ENCODE measurements around the gene HYAL2.

The HYAL2 gene

GRCh38 chr3:50350527-50351322 is 28.2 kb upstream of the HYAL2 start, which contains the start of the genes CYB561D2 and NPRL2:
CYB561D2 (plus strand) TSS chr3:50350862; CDS start chr3:50351434, 572 bp downstream.
NPRL2 (minus strand) TSS chr3:50350775; CDS start chr3:50350652, 123 bp downstream.
- DNase-seq (ENCODE audit: low read depth in 2 of 3, low spot score in 1 of 3): peak; percentile 97 to 98 (median 98)

- no peak for DNase-seq (ENCODE audit: low read depth in 2 of 3, low spot score in 1 of 3)
Measured at GRCh38 chr3:50350213-50350526, 27.6 kb upstream of the HYAL2 start.

- peak in 2 of 3 donors; percentile 61 to 62 for DNase-seq (ENCODE audit: low read depth in 2 of 3, low spot score in 1 of 3)
Measured at GRCh38 chr3:50347187-50347813, 24.8 kb upstream of the HYAL2 start.

GRCh38 chr3:50345586-50346234 is 23.2 kb upstream of the HYAL2 start, which contains the start of gene ZMYND10:
ZMYND10 (minus strand) TSS chr3:50345732; CDS start chr3:50345579, 153 bp downstream.
- DNase-seq (ENCODE audit: low read depth in 2 of 3, low spot score in 1 of 3): peak; percentile 53 to 73 (median 63)

GRCh38 chr3:50345008-50345407 is 22.5 kb upstream of the HYAL2 start:
- DNase-seq (ENCODE audit: low read depth in 2 of 3, low spot score in 1 of 3): no peak

- DNase-seq (ENCODE audit: low read depth in 2 of 3, low spot score in 1 of 3): no peak
Measured at GRCh38 chr3:50342813-50343633, 20.5 kb upstream of the HYAL2 start.

GRCh38 chr3:50341996-50342650 is 19.6 kb upstream of the HYAL2 start:
- DNase-seq (ENCODE audit: low read depth in 2 of 3, low spot score in 1 of 3): no peak

GRCh38 chr3:50341537-50341936 is 19.0 kb upstream of the HYAL2 start:
- DNase-seq (ENCODE audit: low read depth in 2 of 3, low spot score in 1 of 3): no peak

GRCh38 chr3:50340448-50341329 is 18.1 kb upstream of the HYAL2 start, which contains the start of gene RASSF1:
RASSF1 (minus strand) TSS chr3:50340836; CDS start chr3:50340805, 31 bp downstream.
- peak; percentile 53 to 74 (median 57) for DNase-seq (ENCODE audit: low read depth in 2 of 3, low spot score in 1 of 3)

GRCh38 chr3:50340147-50340447 is 17.6 kb upstream of the HYAL2 start:
- no peak for DNase-seq (ENCODE audit: low read depth in 2 of 3, low spot score in 1 of 3)

- DNase-seq (ENCODE audit: low read depth in 2 of 3, low spot score in 1 of 3): no peak
Measured at GRCh38 chr3:50339485-50340146, 17.1 kb upstream of the HYAL2 start.

GRCh38 chr3:50338965-50339364 is 16.4 kb upstream of the HYAL2 start:
- no peak for DNase-seq (ENCODE audit: low read depth in 2 of 3, low spot score in 1 of 3)

- peak; percentile 94 to 97 (median 95) for DNase-seq (ENCODE audit: low read depth in 2 of 3, low spot score in 1 of 3)
Measured at GRCh38 chr3:50337175-50337861, 14.8 kb upstream of the HYAL2 start.

GRCh38 chr3:50336452-50337174 is 14.1 kb upstream of the HYAL2 start:
- peak in 1 of 3 donors; percentile 44 for DNase-seq (ENCODE audit: low read depth in 2 of 3, low spot score in 1 of 3)

- no peak for DNase-seq (ENCODE audit: low read depth in 2 of 3, low spot score in 1 of 3)
Measured at GRCh38 chr3:50334339-50335075, 12.0 kb upstream of the HYAL2 start.

- DNase-seq (ENCODE audit: low read depth in 2 of 3, low spot score in 1 of 3): no peak
Measured at GRCh38 chr3:50333744-50334328, 11.3 kb upstream of the HYAL2 start.
